Endodermal cell (in vitro differentiated cells): Measurements from ENCODE around the gene SORCS2. TPM values are rescaled to one million over a fixed set of nuclear protein-coding genes. Genes with fewer than 3 reads are reported as not detected.

Source experiments
- DNase-seq: peaks from one replicate; pipeline ENCODE4 v3.0.0-alpha.2; 2017
- H3K27ac ChIP-seq: 2 replicates; pipeline ENCODE4 v1.5.1; 2013; ENCODE audit warnings: mild to moderate bottlenecking, low read depth, low read length, moderate library complexity
- H3K27me3 ChIP-seq: 2 replicates; pipeline ENCODE4 v1.6.1; 2013; ENCODE audit warnings: mild to moderate bottlenecking, low read length, moderate library complexity; ENCODE audit not compliant: insufficient read depth, control insufficient read depth, poor library complexity, severe bottlenecking
- H3K36me3 ChIP-seq: 2 replicates; pipeline ENCODE4 v1.7.0; 2013; ENCODE audit warnings: mild to moderate bottlenecking, low read length, moderate library complexity; ENCODE audit not compliant: control insufficient read depth, insufficient read depth
- H3K4me1 ChIP-seq: one replicate; pipeline ENCODE4 v1.7.0; 2013; ENCODE audit warnings: low read length; ENCODE audit not compliant: control insufficient read depth, insufficient read depth
- H3K4me3 ChIP-seq: 2 replicates; pipeline ENCODE4 v1.5.1; 2013; ENCODE audit warnings: mild to moderate bottlenecking, low read length, moderate library complexity
- H3K9ac ChIP-seq: 2 replicates; pipeline ENCODE4 v1.6.1; 2013; ENCODE audit warnings: mild to moderate bottlenecking, low read length, moderate library complexity; ENCODE audit not compliant: poor library complexity, severe bottlenecking; ENCODE audit errors: extremely low read depth
- H3K9me3 ChIP-seq: 2 replicates; pipeline ENCODE4 v1.6.1; 2013; ENCODE audit warnings: mild to moderate bottlenecking, low read length, moderate library complexity; ENCODE audit not compliant: control insufficient read depth
- H3K27ac Mint-ChIP-seq: 2 replicates; pipeline ENCODE4 v1.8.0; 2020; ENCODE audit warnings: mixed read lengths
- H3K27me3 Mint-ChIP-seq: 2 replicates; pipeline ENCODE4 v1.8.0; 2021; ENCODE audit warnings: mild to moderate bottlenecking, mixed read lengths; ENCODE audit not compliant: insufficient read depth
- H3K36me3 Mint-ChIP-seq: 2 replicates; pipeline ENCODE4 v1.8.0; 2020; ENCODE audit warnings: low read depth, mixed read lengths
- H3K4me1 Mint-ChIP-seq: 2 replicates; pipeline ENCODE4 v1.8.0; 2020; ENCODE audit warnings: mixed read lengths
- H3K4me3 Mint-ChIP-seq: 2 replicates; pipeline ENCODE4 v1.8.0; 2020; ENCODE audit warnings: mild to moderate bottlenecking, moderate library complexity, mixed read lengths
- H3K9me3 Mint-ChIP-seq: 2 replicates; pipeline ENCODE4 v1.8.0; 2020; ENCODE audit warnings: mild to moderate bottlenecking, mixed read lengths
- CTCF ChIP-seq: fragments of 200-600 bp; sonication (generic); conservative IDR thresholded peaks from 2 replicates; pipeline ENCODE4 v1.5.0; 2021; ENCODE audit warnings: antibody characterized with exemption, mild to moderate bottlenecking
- WGBS, 2 experiments: methylation state at CpG; one replicate each; pipeline versions ENCODE4 v1.1.5 to v1.1.7; 2013; ENCODE audit warnings: missing lambda C conversion rate in 2 of 2, mixed read lengths in 1 of 2; ENCODE audit not compliant: insufficient coverage in 1 of 2, insufficient read length in 1 of 2; 5-methylcytosine and 5-hydroxymethylcytosine counted together
- total RNA-seq, 2 donors: library from RNA; stranded (reverse); fragmentation: NEBNext Ultra II Directional in 1 of 2; extraction: Animal tissue kit (Norgen Biotek cat#: 25700) in 1 of 2; gene quantifications; 2 replicates in 1 of 2; 3 replicates in 1 of 2; pipeline ENCODE4 v1.2.1, GENCODE V29; 2021

SORCS2 gene
- total RNA-seq, 2 donors from 2014 or later: 1.4 to 1.9 TPM

- 85 to 95% methylated on average over 4 of the region's 4 CpGs for WGBS, 2 experiments
- Histone ChIP-seq H3K36me3 (no peaks in the 10 kb centered on the region), H3K27me3 (no peaks in the 10 kb centered on the region), H3K4me1 (no peaks in the 10 kb centered on the region), H3K9me3 (no peaks in the 10 kb centered on the region), H3K4me3 (no peak overlapping the region), H3K9ac (no peak overlapping the region), H3K27ac (no peak overlapping the region)
- peaks cover 5% of the 10 kb centered on the region for H3K27me3 Mint-ChIP-seq
- H3K27ac Mint-ChIP-seq: no peak overlapping the region
- DNase-seq: no peak
- peaks cover 2% of the 10 kb centered on the region for H3K9me3 Mint-ChIP-seq
- TF ChIP-seq CTCF: no peak
- no peak overlapping the region for H3K4me3 Mint-ChIP-seq
- H3K36me3 Mint-ChIP-seq: no peaks in the 10 kb centered on the region
- H3K4me1 Mint-ChIP-seq: peaks cover 4% of the 10 kb centered on the region
Observed at GRCh38 chr4:7546809-7547367, 354.6 kb downstream of the SORCS2 start.

- Histone ChIP-seq H3K4me1 (no peaks in the 10 kb centered on the region), H3K27me3 (no peaks in the 10 kb centered on the region), H3K36me3 (no peaks in the 10 kb centered on the region), H3K9me3 (peaks cover 3% of the 10 kb centered on the region), H3K9ac (no peak overlapping the region), H3K4me3 (no peak overlapping the region), H3K27ac (no peak overlapping the region)
- no peak overlapping the region for H3K4me3 Mint-ChIP-seq
- TF ChIP-seq CTCF: no peak
- WGBS, 2 experiments: 81 to 84% methylated on average over 9 to 10 of the region's 10 CpGs
- DNase-seq: no peak
- no peak overlapping the region for H3K27ac Mint-ChIP-seq
- H3K4me1 Mint-ChIP-seq: peaks cover 4% of the 10 kb centered on the region
- peaks cover 5% of the 10 kb centered on the region for H3K9me3 Mint-ChIP-seq
- no peaks in the 10 kb centered on the region for H3K36me3 Mint-ChIP-seq
- H3K27me3 Mint-ChIP-seq: peaks cover 4% of the 10 kb centered on the region
Observed at GRCh38 chr4:7547368-7548040, 355.2 kb downstream of the SORCS2 start.

- no peak for TF ChIP-seq CTCF
- H3K9me3 ChIP-seq: peaks cover 18% of the 10 kb centered on the region
- H3K4me1 ChIP-seq: no peaks in the 10 kb centered on the region
- peaks cover 21% of the 10 kb centered on the region for H3K9me3 Mint-ChIP-seq
- no peaks in the 10 kb centered on the region for H3K36me3 Mint-ChIP-seq
- no peak for DNase-seq
- H3K27me3 ChIP-seq: no peaks in the 10 kb centered on the region
- no peak overlapping the region for H3K27ac ChIP-seq
- H3K36me3 ChIP-seq: no peaks in the 10 kb centered on the region
- 80 to 97% methylated on average over 3 to 7 of the region's 7 CpGs for whole genome bisulfite sequencing, 2 experiments
- H3K27ac Mint-ChIP-seq: no peak overlapping the region
- no peak overlapping the region for H3K4me3 ChIP-seq
- no peaks in the 10 kb centered on the region for H3K27me3 Mint-ChIP-seq
- H3K9ac ChIP-seq: no peak overlapping the region
- H3K4me1 Mint-ChIP-seq: peaks cover 4% of the 10 kb centered on the region
- H3K4me3 Mint-ChIP-seq: no peak overlapping the region
Observed at GRCh38 chr4:7549866-7550265, 357.5 kb downstream of the SORCS2 start.
